Suppressor macrophage treated with lipopolysaccharide for 1 hour (primary cell): ENCODE data around the gene CHAMP1.
"Not testable (repeated sequence)": the region's sequence is repeated elsewhere in the genome, so short reads cannot be mapped to it uniquely, and the experiment has no call there.

ENCODE experiments used
- DNase-seq, 3 donors: peaks; one replicate each; pipeline ENCODE4 v3.0.0-alpha.2; 2020 to 2022

The CHAMP1 gene

GRCh38 chr13:114334305-114335053 is 20.2 kb downstream of the CHAMP1 start:
- no peak for DNase-seq

GRCh38 chr13:114336457-114336856 is 22.2 kb downstream of the CHAMP1 start:
- not testable (repeated sequence) for DNase-seq

DNA sequence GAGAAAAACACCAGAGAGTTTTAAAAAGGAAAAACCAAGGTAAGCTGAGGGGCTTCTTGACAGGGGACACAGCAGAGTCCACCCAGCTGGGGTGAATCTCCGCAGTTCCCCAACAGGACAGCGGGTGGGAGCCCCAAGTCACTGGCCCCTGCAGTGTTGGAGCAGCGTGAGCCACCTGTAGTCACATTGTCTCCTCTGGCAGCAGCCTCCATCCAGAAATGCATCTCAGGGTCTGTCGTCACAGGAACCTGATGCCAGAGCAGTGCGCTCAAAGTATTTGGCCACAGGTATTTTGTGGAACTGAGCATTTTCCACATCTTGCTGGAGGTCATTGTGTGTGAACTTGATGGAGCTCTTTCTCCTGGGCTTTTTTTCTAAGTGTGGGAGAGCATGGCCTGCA is 24.7 kb downstream of the CHAMP1 start:
- DNase-seq: no peak

- peak; percentile 59 to 66 (median 60) for DNase-seq
Measured at GRCh38 chr13:114339857-114340534, 25.7 kb downstream of the CHAMP1 start.

DNA sequence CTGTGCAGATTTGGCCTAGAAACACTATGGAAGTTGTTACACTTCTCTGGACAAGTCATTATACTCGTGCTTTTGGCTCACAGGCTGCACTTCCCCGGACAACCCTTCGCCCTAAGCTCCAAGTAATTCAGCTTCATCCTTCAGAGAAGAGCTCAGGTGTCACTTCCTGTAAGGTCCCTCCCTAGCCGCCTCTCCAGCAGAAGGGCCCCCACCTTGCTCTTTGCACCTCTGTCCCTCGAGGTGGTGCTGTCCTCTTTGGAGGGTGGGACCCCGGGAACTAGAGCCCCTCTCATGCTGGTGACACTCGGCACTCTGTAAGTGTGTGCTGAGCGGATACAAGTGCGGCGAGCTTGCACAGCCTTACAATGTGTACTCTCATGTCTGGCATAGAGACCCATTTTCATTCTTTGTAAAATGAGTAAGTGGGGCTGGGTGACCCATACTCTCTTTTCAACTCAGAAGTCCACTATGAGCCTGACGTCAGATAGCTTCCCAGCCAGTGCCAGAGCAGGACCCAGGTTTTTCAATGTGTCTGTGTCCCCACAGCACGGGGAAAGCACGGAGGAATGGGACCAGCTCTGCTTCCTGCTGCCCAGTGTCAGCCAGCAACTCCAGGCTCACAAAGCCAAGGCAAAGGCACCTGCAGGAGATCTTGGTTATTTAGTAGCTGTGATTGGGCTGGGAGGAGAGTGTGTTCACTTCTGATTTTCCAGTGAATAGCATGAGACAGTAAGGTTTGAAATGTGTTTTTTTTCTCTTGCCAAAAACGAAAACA is 26.9 kb downstream of the CHAMP1 start:
- DNase-seq: no peak

DNA sequence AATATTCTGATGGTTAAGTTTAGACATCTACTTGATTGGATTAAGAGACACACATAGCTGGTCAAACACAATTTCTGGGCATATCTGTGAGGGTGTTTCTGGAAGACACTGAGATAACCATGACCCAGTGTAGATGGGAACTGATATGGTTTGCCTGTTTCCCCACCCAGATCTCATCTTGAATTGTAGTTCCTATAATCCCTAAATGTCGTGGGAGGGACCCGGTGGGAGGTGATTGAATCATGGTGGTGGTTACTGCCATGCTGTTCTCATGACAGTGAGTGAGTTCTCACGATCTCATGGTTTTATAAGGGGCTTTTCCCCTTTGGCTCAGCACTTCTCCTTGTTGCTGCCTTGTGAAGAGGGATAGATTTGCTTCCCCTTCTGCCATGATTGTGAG is 33.0 kb downstream of the CHAMP1 start:
- DNase-seq: peak; percentile 79 to 89 (median 85)

DNA sequence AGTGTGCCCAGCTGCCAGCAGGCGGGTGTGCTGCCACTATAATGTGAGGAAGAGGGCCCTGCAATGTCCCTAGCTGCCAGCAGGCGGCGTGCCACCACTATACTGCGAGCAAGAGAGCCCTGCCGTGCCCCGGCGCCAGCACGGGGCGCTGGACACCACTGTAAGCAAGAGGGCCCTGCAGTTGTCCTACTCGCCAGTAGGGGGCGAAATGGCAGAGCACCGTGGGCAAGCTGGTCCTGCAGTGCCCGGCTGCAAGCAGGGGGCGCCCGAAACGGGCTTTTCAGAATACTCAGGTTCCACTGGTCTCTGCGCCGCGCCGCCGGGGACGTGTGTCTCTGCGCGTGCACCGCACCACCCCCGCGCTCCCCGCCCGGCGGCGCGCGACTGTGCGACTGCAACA is 38.5 kb downstream of the CHAMP1 start:
- peak in 2 of 3 donors; percentile 38 to 45 for DNase-seq

DNA sequence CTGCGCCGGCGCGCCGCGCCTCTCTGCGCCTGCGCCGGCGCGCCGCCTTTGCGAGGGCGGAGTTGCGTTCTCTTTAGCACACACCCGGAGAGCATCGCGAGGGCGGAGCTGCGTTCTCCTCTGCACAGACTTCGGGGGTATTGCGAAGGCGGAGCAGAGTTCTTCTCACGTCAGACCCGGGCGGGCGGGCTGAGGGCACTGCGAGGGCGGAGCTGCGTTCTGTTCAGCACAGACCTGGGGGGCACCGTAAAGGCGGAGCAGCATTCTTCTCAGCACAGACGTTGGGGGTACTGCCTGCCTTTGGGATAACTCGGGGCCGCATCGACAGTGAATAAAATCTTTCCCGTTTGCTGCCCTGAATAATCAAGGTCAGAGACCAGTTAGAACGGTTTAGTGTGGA is 39.1 kb downstream of the CHAMP1 start:
- DNase-seq: not testable (repeated sequence)
